Dedifferentiated amniotic fluid mesenchymal stem cell (primary cell): ENCODE data around the gene PRPH.

Experiments used
- DNase-seq: peaks from one replicate; pipeline ENCODE4 v3.0.0-alpha.2; 2016; ENCODE audit errors: extremely low spot score

PRPH gene

DNA sequence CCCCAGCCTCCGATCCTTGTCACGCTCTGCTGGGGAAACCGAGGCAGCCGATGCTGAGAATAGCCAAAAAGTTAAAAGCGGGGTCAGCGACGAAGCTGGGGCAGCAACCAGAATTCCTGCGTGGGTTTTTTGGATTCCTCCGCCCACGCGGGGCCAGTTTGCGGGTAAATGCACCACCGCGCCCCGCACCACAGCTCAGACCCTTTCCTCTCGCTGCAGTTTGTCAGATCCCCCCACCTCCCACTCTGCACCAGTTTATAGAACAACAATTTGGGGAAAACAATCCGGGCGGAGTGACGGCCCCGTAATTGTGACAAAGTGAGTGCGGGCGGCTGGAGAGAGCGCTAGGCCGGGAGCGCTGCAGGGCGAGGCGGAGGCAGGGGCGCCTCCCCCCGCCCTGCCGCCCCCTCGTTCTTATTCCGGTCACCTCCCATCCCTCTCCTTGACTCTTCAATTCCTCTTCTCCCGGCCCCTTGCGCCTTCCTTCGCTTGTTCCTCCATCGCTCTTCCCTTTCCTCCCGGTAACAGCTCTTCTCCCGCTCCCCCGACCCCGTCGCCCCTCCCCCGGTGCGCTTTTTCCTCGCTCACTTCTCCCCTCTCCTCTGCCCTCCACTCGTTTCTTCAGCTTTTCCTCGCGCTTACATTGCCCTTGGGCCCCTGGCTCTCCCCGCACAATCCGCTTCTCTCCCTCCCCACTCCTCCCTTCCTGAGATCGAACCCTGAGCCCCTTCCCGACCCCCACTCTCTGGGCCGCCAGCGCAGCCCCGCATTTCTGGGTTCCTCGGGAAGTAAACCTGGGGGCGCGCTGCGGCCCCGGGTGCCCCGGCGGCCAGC lies 51.1 kb downstream of the PRPH start:
- no peak for DNase-seq

DNA sequence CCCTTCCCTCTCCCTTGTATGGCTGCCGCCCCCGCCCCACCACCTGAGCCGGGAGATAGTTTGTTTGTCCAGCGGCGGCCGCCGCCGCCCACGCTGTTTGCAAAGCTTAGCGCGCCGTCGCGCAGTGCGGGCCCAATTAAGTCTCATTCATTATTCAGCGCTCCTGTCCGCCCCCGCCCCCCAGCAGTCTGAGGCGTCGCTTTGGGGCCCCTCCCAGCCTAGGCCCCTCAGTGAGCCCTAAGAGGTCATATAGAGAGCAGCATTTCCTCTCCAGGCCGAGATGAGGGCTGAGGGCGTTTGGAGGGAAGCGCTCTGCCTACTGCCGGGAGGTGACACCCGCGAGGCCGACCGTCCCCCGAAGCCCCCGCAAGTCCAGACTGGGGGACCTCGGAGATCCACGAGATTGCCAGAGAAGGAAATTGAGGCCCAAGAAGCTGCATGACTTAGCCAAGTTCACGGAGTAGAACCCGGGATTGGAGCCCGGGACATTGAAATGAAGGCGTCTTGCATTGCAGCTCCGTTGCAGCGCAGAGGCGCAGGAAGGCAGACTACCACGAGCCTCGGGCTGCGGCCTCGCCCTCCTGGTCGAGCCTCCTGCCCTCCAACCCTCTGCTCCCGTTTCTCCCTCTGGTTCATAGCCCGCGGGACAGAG lies 51.8 kb downstream of the PRPH start, which contains the start of gene DNAJC22:
DNAJC22 (plus strand) TSS at position 230 of the 652 bp plus-strand sequence. CDS start 1,985 bp downstream, outside the sequence.
- no peak for DNase-seq

- DNase-seq: no peak
Observed at GRCh38 chr12:49347311-49348193, 52.6 kb downstream of the PRPH start.
